IPS-NIHi7 (cell line): ENCODE measurements around the gene ZNF436.
"Not testable (repeated sequence)": the region's sequence is repeated elsewhere in the genome, so short reads cannot be mapped to it uniquely, and the experiment has no call there.

Experiments used
- DNase-seq: peaks from one replicate; pipeline ENCODE4 v3.0.0; 2012; ENCODE audit warnings: mixed read lengths; ENCODE audit errors: extremely low spot score

The ZNF436 gene

GRCh38 chr1:23392125-23392855, 22.7 kb upstream of the ZNF436 start:
- DNase-seq, result no peak

DNA sequence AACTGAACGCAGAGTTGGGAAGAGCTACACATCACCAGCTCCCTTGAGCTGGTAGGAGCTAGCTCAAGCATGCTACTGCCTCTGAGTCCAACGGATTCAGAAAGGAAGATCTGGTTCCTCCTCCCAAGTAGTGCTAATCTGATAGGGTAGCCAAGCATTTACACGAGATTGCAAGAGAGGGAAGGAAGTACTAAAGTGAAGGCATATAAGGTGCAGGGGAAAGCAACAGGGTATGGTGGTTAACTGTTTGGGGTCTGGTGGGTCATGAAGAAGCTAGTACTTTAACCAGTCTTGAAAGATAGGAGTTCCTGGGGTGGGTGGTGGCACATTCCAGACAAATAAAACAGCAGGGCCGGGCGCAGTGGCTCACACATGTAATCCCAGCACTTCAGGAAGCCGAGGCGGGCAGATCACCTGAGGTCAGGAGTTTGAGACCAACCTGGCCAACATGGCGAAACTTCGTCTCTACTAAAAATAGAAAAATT, 20.2 kb upstream of the ZNF436 start:
- DNase-seq, result no peak

DNA sequence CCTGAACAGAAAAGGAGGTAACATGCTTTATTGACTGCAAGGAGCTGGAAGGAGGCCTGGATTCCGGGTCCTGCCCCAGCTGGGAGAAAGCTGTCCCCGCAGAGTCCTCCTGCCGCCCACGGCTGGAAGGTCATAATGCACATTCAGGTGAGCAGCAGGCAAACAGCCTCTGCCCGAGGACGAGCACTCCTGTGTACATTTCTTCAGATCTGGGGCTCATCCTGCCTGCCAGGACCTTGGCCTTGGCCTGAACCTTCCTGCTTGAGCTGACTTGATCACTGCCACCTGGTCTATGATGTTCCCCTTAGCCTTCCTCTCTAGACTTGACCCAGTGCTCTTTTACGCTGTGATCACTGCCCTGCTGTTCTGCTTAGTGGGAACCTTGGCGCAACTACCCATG, 17.9 kb upstream of the ZNF436 start:
- DNase-seq, result no peak

- no peak for DNase-seq
Measured at GRCh38 chr1:23385119-23385621, 15.5 kb upstream of the ZNF436 start.

DNA sequence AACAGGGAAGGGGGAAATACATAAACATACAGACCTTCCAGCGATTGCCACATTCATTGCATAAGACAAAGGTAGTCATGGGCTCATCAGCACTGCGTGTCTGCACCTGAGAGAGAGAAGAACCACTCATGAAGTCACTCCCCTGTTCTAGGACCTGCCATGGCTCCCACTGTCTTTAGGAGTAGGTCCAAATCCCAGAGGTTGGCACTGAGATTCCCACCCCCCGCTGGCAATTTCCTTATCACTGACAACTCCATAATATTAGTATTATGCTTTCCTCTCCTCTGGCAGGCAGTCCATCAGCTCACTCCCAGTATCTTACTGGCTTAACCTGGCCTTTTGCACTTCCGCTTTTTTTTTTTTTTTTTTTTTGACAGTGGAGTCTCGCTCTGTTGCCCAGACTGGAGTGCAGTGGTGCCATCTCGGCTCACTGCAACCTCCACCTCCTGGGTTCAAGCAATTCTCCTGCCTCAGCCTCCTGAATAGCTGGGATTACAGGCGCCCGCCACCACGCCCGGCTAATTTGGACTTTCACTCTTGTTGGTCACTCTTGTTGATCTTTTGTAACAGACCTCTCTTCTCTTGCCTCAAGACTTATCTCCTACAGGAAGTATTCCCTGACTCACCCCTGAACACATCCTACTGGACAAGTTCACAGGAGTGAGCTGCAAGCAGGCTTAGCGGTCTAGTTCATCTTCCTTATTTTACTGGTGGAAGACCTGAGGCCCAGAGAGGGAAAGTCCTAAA, 14.8 kb upstream of the ZNF436 start:
- DNase-seq, result no peak

- DNase-seq, result no peak
Measured at GRCh38 chr1:23383577-23384311, 14.1 kb upstream of the ZNF436 start.

DNA sequence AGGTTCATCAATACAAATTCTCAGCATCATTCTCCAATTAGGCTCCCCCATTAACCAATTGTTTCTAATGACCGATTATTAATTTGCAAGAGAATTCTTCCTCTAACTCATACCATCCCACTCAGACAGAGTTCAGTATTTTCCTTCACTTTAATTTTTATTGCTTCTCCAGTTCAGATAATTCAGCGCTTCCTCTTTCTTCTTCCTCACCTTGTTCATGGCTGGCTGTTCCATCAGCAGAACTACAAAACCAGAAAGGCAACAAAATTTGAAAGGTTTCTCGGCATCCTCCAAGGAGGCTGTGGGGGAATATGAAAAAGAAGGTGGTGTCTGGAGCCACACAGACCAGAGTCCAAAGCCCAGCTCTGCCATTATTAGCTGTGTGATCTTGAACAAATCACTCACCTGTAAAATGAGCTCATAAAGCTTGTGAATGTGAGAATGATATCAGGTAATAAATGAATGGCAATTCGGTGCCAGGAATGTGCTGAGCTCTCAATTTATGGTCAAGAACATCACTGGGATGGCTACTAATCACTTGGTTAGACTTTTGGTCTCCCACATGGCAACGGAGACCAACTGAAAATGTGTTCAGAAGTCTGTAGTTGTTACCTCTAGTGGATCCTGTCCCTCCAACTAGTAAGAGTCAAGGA, 11.7 kb upstream of the ZNF436 start:
- no peak for DNase-seq

- DNase-seq, result no peak
Measured at GRCh38 chr1:23380719-23381118, 11.1 kb upstream of the ZNF436 start.

- not testable (repeated sequence) for DNase-seq
Measured at GRCh38 chr1:23380236-23380635, 10.6 kb upstream of the ZNF436 start.

DNA sequence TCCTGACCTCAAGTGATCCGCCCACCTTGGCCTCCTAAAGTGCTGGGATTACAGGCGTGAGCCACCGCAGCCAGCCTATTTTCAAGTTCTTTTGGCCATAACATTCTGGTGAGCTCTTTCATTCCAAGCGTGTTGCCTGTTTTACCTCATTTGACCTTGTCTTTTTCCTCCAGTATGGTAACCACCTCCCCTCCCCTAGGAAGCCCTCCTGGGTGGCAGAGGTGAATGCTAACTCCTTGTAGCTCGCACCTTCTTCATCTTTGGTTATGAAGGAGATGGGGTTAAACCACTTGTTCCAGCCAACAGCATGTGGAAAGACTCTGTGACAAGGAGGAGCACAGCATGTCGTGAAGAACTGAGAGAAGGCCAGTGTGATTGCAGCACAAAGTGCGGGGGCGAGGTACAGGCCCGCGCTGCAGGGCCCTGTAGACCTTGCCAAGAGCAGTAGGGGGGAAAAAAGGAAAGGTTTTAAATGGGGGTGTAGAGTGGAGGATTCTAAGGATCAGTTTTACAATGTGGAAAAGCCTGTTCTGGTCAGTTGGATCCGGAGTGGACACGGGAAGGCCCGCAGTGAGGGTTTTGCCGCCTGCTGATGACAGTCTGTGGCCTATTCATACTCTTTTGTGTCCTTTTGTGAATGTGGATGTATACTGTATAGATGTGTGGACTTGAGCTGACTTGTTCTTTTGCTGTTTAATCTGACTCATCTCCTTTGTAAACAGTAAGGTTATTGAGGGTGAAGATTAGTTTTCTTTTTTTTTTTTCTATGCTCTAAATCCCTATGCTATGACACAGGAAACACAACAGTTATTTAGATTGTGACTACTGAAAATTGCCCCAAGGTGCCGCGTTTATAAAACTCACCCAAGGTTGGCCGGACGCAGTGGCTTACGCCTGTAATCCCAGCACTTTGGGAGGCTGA, 7.5 kb upstream of the ZNF436 start:
- no peak for DNase-seq

DNA sequence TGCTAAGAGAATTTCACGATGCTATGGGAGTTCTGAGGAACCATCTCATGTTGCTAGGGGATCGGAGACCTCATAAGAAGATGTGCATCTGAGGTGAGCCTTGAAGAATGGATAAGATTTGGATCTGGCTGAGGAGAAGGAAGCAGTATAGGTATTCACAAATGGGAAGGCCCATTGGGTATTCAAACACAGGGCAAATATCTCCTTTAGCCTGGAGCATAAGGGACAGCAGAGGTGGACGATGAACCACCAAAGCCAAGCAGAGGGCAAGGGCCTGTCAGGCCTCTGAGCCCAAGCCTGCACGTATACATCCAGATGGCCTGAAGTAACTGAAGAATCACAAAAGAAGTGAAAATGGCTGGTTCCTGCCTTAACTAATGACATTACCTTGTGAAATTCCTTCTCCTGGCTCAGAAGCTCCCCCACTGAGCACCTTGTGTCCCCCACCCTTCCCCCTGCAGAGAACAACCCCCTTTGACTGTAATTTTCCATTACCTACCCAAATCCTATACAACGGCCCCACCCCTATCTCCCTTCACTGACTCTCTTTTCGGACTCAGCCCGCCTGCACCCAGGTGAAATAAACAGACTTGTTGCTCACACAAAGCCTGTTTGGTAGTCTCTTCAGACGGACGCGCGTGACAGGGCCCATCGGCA, 4.6 kb upstream of the ZNF436 start:
- DNase-seq, result not testable (repeated sequence)

- peak; percentile 42 for DNase-seq
Measured at GRCh38 chr1:23371987-23372880, 2.6 kb upstream of the ZNF436 start.

GRCh38 chr1:23370709-23371584, 1.3 kb upstream of the ZNF436 start:
- DNase-seq, result peak; percentile 71

GRCh38 chr1:23370330-23370708, 683 bp upstream of the ZNF436 start:
- no peak for DNase-seq

GRCh38 chr1:23368562-23369334, 888 bp downstream of the ZNF436 start:
- DNase-seq, result peak; percentile 83

- DNase-seq, result peak; percentile 99
Measured at GRCh38 chr1:23367791-23368561, 1.7 kb downstream of the ZNF436 start.

GRCh38 chr1:23367451-23367790, 2.2 kb downstream of the ZNF436 start:
- no peak for DNase-seq
